Spleen (tissue), 11 donors: ENCODE results near the gene NUFIP1. TPM values are rescaled to one million over a fixed set of nuclear protein-coding genes. Genes with fewer than 3 reads are reported as not detected.
"Not testable (repeated sequence)": the region's sequence is repeated elsewhere in the genome, so short reads cannot be mapped to it uniquely, and the experiment has no call there.

ENCODE experiments used
- DNase-seq: peaks from one replicate; pipeline ENCODE4 v3.0.0-alpha.2; 2020
- H3K27ac ChIP-seq, 8 donors: fragments of 200-600 bp; sonication (generic) in 7 of 8; 1 replicate in 4 of 8; 2 replicates in 4 of 8; pipeline versions ENCODE4 v1.5.0 to v1.8.0; 2016 to 2021; ENCODE audit warnings: inconsistent platforms in 4 of 8, mild to moderate bottlenecking in 4 of 8, moderate library complexity in 1 of 8
- H3K27me3 ChIP-seq, 7 donors: fragments of 200-600 bp; sonication (generic) in 6 of 7; replicated peaks in 1 of 7; 1 replicate in 4 of 7; 2 replicates in 3 of 7; pipeline versions ENCODE4 v1.5.0 to v1.8.0; 2016 to 2021; ENCODE audit warnings: inconsistent platforms in 3 of 7, mild to moderate bottlenecking in 1 of 7
- H3K36me3 ChIP-seq, 6 donors: fragments of 200-600 bp; sonication (generic) in 5 of 6; 1 replicate in 4 of 6; 2 replicates in 2 of 6; pipeline versions ENCODE4 v1.5.0 to v1.8.0; 2016 to 2021; ENCODE audit warnings: inconsistent platforms in 2 of 6
- H3K4me1 ChIP-seq, 6 donors: fragments of 200-600 bp; sonication (generic) in 5 of 6; 1 replicate in 3 of 6; 2 replicates in 3 of 6; pipeline versions ENCODE4 v1.5.0 to v1.8.0; 2016 to 2021; ENCODE audit warnings: inconsistent platforms in 3 of 6
- H3K4me3 ChIP-seq, 8 donors: fragments of 200-600 bp; sonication (generic) in 7 of 8; 1 replicate in 4 of 8; 2 replicates in 4 of 8; pipeline versions ENCODE4 v1.5.0 to v1.8.0; 2016 to 2021; ENCODE audit warnings: inconsistent platforms in 4 of 8, mild to moderate bottlenecking in 4 of 8, moderate library complexity in 2 of 8
- H3K9me3 ChIP-seq, 8 donors: fragments of 200-600 bp; sonication (generic) in 7 of 8; 1 replicate in 4 of 8; 2 replicates in 4 of 8; pipeline versions ENCODE4 v1.5.0 to v1.8.0; 2016 to 2021; ENCODE audit warnings: inconsistent platforms in 4 of 8
- POLR2A ChIP-seq, 3 donors: fragments of 450-650 bp; IDR thresholded peaks; one replicate each; pipeline ENCODE4 v1.5.1; 2017; ENCODE audit warnings: antibody characterized with exemption in 3 of 3, mild to moderate bottlenecking in 1 of 3
- POLR2AphosphoS5 ChIP-seq, 3 donors: sonication (generic); formaldehyde crosslinking; IDR thresholded peaks; one replicate each; pipeline ENCODE4 v1.5.1; 2017; ENCODE audit warnings: antibody characterized with exemption in 3 of 3
- WGBS, 5 donors: extraction: QIAGEN DNeasy Blood & Tissue Kit in 3 of 5; methylation state at CpG; one replicate each; pipeline versions ENCODE4 v1.1.5 to v1.1.7; 2013 to 2018; 5-methylcytosine and 5-hydroxymethylcytosine counted together
- intact Hi-C: fragments of 100-400 bp; cut with DNase I; formaldehyde crosslinking; loops from one replicate; pipeline ENCODE4 v1.15.0; 2023; ENCODE audit warnings: low total_unique reads
- polyA plus RNA-seq, 3 donors: library from polyadenylated mRNA; stranded (reverse); fragments of 200-250 nt; gene quantifications; one replicate each; pipeline ENCODE4 v1.2.1, GENCODE V29; 2013
- total RNA-seq, 7 donors: library from RNA; depleted of rRNA in 3 of 7; stranded (reverse); fragments of >200 nt in 3 of 7; fragmentation: NEBNext Ultra II Directional in 4 of 7; extraction: Animal tissue kit (Norgen Biotek cat#: 25700) in 4 of 7; gene quantifications; one replicate each; pipeline versions ENCODE4 v1.1.0 to v1.2.1, GENCODE V29; 2016 to 2021
- TF ChIP-seq, protein P1 (sequence below), 11 experiments: fragments of 200-600 bp in 7 of 11; fragments of 450-650 bp in 4 of 11; sonication (generic) in 4 of 11; IDR thresholded peaks in 8 of 11; conservative IDR thresholded peaks in 3 of 11; 1 replicate in 7 of 11; 2 replicates in 4 of 11; pipeline versions ENCODE4 v1.4.0 to v1.8.0; 2016 to 2021; ENCODE audit warnings: antibody characterized with exemption in 11 of 11, inconsistent platforms in 4 of 11, mild to moderate bottlenecking in 1 of 11
- donor health status: healthy with polysubstance abuse.
- donor health status: DM: no; HTN: no; CAD: no; lungs with moderate emphysema.
- donor health status: DM: no; HTN: no; CAD: no.
- donor health status: Bipolar disorder and iron deficiency.
- donor health status: healthy.
- donor health status: DM: no; HTN: no; CAD: no.
- donor health status: DM: yes; HTN: yes; CAD: no.

The NUFIP1 gene
- total and polyA plus RNA-seq, 10 donors, result 2.1 to 4.9 (median 3.3) TPM

DNA sequence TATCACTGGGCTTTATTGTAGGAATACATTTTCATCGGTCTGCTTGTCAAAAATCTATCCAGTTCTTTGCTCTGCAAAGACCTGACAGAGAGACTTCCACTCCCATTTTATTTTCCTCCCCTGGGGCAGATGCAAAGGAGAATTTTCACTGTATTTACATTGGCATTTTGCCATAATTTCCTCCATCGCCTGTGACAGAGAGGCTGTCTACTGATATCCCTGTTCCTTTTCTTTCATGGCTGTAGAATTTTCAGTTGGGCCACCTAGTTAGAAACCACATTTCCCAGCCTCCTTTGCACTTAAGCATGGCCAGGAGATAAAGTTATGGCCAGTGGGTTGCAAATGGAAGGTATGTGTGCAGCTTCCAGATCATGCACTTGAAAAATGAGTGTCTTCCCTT lies 89.3 kb downstream of the NUFIP1 start:
- no peaks in the 10 kb centered on the region for H3K9me3 ChIP-seq
- TF ChIP-seq POLR2A (IDR thresholded peaks at IDR 0.05), result no peak
- TF ChIP-seq POLR2AphosphoS5 (IDR thresholded peaks at IDR 0.05), result no peak
- TF ChIP-seq, protein P1, sequence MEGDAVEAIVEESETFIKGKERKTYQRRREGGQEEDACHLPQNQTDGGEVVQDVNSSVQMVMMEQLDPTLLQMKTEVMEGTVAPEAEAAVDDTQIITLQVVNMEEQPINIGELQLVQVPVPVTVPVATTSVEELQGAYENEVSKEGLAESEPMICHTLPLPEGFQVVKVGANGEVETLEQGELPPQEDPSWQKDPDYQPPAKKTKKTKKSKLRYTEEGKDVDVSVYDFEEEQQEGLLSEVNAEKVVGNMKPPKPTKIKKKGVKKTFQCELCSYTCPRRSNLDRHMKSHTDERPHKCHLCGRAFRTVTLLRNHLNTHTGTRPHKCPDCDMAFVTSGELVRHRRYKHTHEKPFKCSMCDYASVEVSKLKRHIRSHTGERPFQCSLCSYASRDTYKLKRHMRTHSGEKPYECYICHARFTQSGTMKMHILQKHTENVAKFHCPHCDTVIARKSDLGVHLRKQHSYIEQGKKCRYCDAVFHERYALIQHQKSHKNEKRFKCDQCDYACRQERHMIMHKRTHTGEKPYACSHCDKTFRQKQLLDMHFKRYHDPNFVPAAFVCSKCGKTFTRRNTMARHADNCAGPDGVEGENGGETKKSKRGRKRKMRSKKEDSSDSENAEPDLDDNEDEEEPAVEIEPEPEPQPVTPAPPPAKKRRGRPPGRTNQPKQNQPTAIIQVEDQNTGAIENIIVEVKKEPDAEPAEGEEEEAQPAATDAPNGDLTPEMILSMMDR (IDR thresholded peaks at IDR 0.05 in 8 of 11, conservative IDR thresholded peaks at IDR 0.05 in 3 of 11), result no peak
- H3K4me1 ChIP-seq, result no peaks in the 10 kb centered on the region
- H3K4me3 ChIP-seq, result no peak overlapping the region
- intact Hi-C loops, result no loop called here
- H3K27me3 ChIP-seq, result no peaks in the 10 kb centered on the region
- DNase-seq, result no peak
- H3K36me3 ChIP-seq, result no peaks in the 10 kb centered on the region
- 62 to 85% (median 75%) methylated on average over 2 of the region's 2 CpGs for WGBS, 5 donors
- no peak overlapping the region for H3K27ac ChIP-seq

- H3K36me3 ChIP-seq, H3K4me1 ChIP-seq, DNase-seq, H3K27ac ChIP-seq, H3K4me3 ChIP-seq, intact Hi-C loops, H3K27me3 ChIP-seq, H3K9me3 ChIP-seq: not testable (repeated sequence)
- 84 to 96% (median 91%) methylated on average over 2 of the region's 2 CpGs for WGBS, 5 donors
Measured at GRCh38 chr13:44898308-44898707, 91.0 kb downstream of the NUFIP1 start.

DNA sequence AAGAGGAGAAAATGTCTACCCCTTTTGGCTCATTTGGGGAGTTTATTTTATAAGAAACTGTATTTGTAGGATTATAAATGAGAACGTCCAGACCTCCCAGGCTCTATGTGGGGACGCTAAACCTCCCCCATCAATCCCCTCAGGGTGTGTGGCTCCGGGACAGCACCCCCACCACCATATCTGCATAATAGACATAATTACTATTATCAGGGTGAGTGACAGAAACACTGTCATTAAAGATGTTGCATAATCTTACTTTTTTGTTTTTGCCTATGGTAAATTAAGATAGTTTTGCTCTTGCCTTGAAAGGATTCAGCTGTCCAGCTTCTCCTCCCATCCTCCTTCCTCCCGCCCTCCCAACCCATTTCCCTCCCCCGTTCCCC lies 93.3 kb downstream of the NUFIP1 start:
- 62 to 81% (median 71%) methylated on average over 5 of the region's 5 CpGs for WGBS, 5 donors

GRCh38 chr13:44895264-44895952 lies 93.9 kb downstream of the NUFIP1 start:
- H3K4me3 ChIP-seq, result no peak overlapping the region
- no peaks in the 10 kb centered on the region for H3K9me3 ChIP-seq
- H3K27me3 ChIP-seq, result no peaks in the 10 kb centered on the region
- no peak overlapping the region for H3K27ac ChIP-seq
- WGBS, 5 donors, result 60 to 77% (median 64%) methylated on average over 6 of the region's 6 CpGs
- DNase-seq, result no peak
- no peaks in the 10 kb centered on the region for H3K36me3 ChIP-seq
- TF ChIP-seq, protein P1 (IDR thresholded peaks at IDR 0.05 in 8 of 11, conservative IDR thresholded peaks at IDR 0.05 in 3 of 11), result no peak
- no peak for TF ChIP-seq POLR2AphosphoS5 (IDR thresholded peaks at IDR 0.05)
- no peak for TF ChIP-seq POLR2A (IDR thresholded peaks at IDR 0.05)
- intact Hi-C loops, result no loop called here
- no peaks in the 10 kb centered on the region for H3K4me1 ChIP-seq

More for the DNA sequence above, 93.3 kb downstream of the NUFIP1 start:
- Histone ChIP-seq H3K27ac (no peak overlapping the region), H3K9me3 (no peaks in the 10 kb centered on the region), H3K4me1 (no peaks in the 10 kb centered on the region), H3K27me3 (no peaks in the 10 kb centered on the region), H3K4me3 (no peak overlapping the region), H3K36me3 (no peaks in the 10 kb centered on the region)
- intact Hi-C loops, result no loop called here
- TF ChIP-seq POLR2AphosphoS5 (IDR thresholded peaks at IDR 0.05), result no peak
- no peak for DNase-seq

DNA sequence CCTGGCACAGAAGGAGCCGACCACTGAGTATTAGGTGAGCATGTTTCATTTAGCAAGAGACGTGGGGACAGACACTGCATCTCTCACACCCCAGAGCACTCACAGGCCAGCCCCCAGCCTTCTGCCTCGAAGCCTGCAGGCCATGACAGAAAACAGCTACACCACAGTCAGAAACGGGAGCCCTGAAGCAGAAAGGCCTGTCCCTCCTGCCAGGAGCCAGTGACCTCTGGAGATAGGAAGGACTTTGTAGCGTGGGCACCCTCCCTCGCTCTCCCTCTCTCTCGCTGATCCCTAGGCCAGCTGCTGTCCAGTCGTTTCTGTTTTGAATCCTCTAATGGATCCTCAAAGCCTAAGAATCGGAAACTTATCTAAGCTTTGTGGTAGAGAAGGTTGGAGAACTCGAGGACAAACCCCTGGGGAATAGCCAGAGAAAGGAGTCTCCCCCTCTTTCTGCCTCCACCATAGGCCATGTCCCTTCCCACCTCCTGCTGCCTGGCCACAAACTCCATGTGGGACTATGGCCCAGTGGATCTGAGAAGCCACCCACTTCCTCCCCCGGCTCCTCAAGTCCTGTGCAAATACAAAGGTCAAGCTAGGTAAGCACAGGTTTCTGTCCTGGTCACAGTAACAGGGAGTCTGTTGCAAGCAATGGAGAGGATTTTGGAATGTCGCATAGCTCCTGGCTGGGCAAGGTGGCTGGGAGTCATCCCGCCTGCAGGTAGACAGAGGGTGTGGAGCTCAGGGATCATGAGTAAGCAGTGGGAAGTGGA lies 95.1 kb downstream of the NUFIP1 start:
- Histone ChIP-seq H3K36me3 (no peaks in the 10 kb centered on the region), H3K4me1 (no peaks in the 10 kb centered on the region), H3K4me3 (no peak overlapping the region), H3K9me3 (no peaks in the 10 kb centered on the region), H3K27me3 (no peaks in the 10 kb centered on the region), H3K27ac (no peak overlapping the region)
- TF ChIP-seq POLR2AphosphoS5 (IDR thresholded peaks at IDR 0.05), result no peak
- no peak for TF ChIP-seq POLR2A (IDR thresholded peaks at IDR 0.05)
- TF ChIP-seq, protein P1 (IDR thresholded peaks at IDR 0.05 in 8 of 11, conservative IDR thresholded peaks at IDR 0.05 in 3 of 11), result no peak
- intact Hi-C loops, result no loop called here
- 82 to 92% (median 83%) methylated on average over 13 of the region's 13 CpGs for WGBS, 5 donors
- no peak for DNase-seq
